ENCODE results near the gene HABP2. TPM values are rescaled to one million over a fixed set of nuclear protein-coding genes. Genes with fewer than 3 reads are reported as not detected.

The HABP2 gene
- total RNA-seq, 1 experiment from 2014 or later = not detected

DNA sequence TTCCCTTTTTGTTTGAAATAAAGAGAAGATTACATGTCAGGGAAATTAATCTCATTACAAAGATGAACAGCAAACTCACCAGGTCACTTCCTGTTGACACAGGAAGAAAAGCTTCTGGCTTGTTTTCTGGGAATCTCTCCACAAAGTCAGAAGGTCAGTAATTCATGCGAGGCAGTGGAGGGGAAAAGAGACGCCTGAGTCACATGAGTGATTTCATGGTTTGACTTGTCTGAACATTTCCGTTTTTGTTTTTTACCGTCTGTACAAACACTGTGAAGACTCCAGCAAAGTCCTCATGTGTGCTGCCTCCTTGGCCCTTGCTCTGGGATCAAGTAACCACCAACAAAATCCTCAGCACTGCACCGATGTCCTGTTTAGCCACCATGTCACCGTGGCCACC, 2.5 kb upstream of the HABP2 start:
- DNase-seq (peak; percentile 45), ATAC-seq (no peak)
- Histone ChIP-seq H3K4me1 (ENCODE audit: insufficient read depth, low read length) (no peaks in the 10 kb centered on the region; the same call in 1 of the 2 replicates), H3K4me2 (ENCODE audit: low read length) (no peak overlapping the region), H3K79me2 (ENCODE audit: low read length) (no peaks in the 10 kb centered on the region), H3K4me3 (ENCODE audit: low read length) (no peak overlapping the region), H2AFZ (ENCODE audit: low read length) (no peak overlapping the region), H3K27me3 (ENCODE audit: low read length) (no peaks in the 10 kb centered on the region), H3K27ac (ENCODE audit: low read length) (no peak overlapping the region), H3F3A (ENCODE audit: low read length, unreplicated experiment) (no peaks in the 10 kb centered on the region), H3K36me3 (ENCODE audit: low read depth, low read length) (no peaks in the 10 kb centered on the region), H3K9ac (ENCODE audit: low read length) (no peak overlapping the region), H3K9me2 (replicated peaks; ENCODE audit: low read length) (no peaks in the 10 kb centered on the region), H3K9me3 (ENCODE audit: low read length) (no peaks in the 10 kb centered on the region), H4K20me1 (ENCODE audit: low read length) (no peaks in the 10 kb centered on the region)
- POLR2A ChIA-PET (ENCODE audit: unreplicated experiment) = no interaction called here
- TF ChIP-seq, protein P1, sequence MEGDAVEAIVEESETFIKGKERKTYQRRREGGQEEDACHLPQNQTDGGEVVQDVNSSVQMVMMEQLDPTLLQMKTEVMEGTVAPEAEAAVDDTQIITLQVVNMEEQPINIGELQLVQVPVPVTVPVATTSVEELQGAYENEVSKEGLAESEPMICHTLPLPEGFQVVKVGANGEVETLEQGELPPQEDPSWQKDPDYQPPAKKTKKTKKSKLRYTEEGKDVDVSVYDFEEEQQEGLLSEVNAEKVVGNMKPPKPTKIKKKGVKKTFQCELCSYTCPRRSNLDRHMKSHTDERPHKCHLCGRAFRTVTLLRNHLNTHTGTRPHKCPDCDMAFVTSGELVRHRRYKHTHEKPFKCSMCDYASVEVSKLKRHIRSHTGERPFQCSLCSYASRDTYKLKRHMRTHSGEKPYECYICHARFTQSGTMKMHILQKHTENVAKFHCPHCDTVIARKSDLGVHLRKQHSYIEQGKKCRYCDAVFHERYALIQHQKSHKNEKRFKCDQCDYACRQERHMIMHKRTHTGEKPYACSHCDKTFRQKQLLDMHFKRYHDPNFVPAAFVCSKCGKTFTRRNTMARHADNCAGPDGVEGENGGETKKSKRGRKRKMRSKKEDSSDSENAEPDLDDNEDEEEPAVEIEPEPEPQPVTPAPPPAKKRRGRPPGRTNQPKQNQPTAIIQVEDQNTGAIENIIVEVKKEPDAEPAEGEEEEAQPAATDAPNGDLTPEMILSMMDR (conservative IDR thresholded peaks at IDR 0.05; ENCODE audit: low read depth, low read length) = no peak
- TF ChIP-seq EZH2 (IDR thresholded peaks at IDR 0.05; ENCODE audit: low read length, unreplicated experiment) (no peak), EZH2phosphoT487 (IDR thresholded peaks at IDR 0.05; ENCODE audit: borderline replicate concordance, low read length) (no peak)
- CTCF ChIA-PET = no interaction called here
- intact Hi-C loops (cut with micrococcal nuclease) = no loop called here
- BruUV-seq (replicated peaks) = no TSS peak

DNA sequence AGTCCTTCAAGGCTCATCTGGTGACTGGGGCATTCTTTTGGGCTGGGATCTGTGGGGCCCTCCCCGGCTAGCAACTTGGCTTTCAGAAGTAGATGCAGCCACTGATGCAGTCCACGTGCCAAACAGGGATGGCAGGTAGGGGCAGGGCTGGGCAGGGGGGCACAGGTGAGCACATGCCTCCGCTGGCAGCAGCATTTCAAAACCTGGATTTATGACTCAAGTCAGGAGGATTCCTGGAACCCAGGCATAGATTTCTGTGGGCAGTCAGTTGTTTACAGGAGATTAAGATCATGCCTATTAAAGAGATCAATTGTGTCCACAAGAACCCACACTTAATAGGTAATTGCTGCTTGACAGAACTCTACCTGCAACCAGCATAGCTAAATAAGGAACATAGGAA, 839 bp upstream of the HABP2 start:
- no peaks in the 10 kb centered on the region for H4K20me1 ChIP-seq (ENCODE audit: low read length)
- H3K9me3 ChIP-seq (ENCODE audit: low read length) = no peaks in the 10 kb centered on the region
- DNase-seq = peak; percentile 64
- H3K36me3 ChIP-seq (ENCODE audit: low read depth, low read length) = no peaks in the 10 kb centered on the region
- H3K9me2 ChIP-seq (replicated peaks; ENCODE audit: low read length) = no peaks in the 10 kb centered on the region
- H3K4me1 ChIP-seq (ENCODE audit: insufficient read depth, low read length) = no peaks in the 10 kb centered on the region; the same call in 1 of the 2 replicates
- BruUV-seq (replicated peaks) = no TSS peak
- H3K4me2 ChIP-seq (ENCODE audit: low read length) = no peak overlapping the region
- H3F3A ChIP-seq (ENCODE audit: low read length, unreplicated experiment) = no peaks in the 10 kb centered on the region
- H3K9ac ChIP-seq (ENCODE audit: low read length) = no peak overlapping the region
- H3K79me2 ChIP-seq (ENCODE audit: low read length) = no peaks in the 10 kb centered on the region
- TF ChIP-seq EZH2phosphoT487 (IDR thresholded peaks at IDR 0.05; ENCODE audit: borderline replicate concordance, low read length) (no peak), EZH2 (IDR thresholded peaks at IDR 0.05; ENCODE audit: low read length, unreplicated experiment) (no peak)
- TF ChIP-seq, protein P1 (conservative IDR thresholded peaks at IDR 0.05; ENCODE audit: low read depth, low read length) = no peak
- no peak; the same call in none of the 2 replicates for ATAC-seq
- POLR2A ChIA-PET (ENCODE audit: unreplicated experiment) = no interaction called here
- CTCF ChIA-PET = no interaction called here
- H3K27me3 ChIP-seq (ENCODE audit: low read length) = no peaks in the 10 kb centered on the region
- no peak overlapping the region for H3K27ac ChIP-seq (ENCODE audit: low read length)
- H2AFZ ChIP-seq (ENCODE audit: low read length) = no peak overlapping the region
- intact Hi-C loops (cut with micrococcal nuclease) = no loop called here
- no peak overlapping the region for H3K4me3 ChIP-seq (ENCODE audit: low read length)

DNA sequence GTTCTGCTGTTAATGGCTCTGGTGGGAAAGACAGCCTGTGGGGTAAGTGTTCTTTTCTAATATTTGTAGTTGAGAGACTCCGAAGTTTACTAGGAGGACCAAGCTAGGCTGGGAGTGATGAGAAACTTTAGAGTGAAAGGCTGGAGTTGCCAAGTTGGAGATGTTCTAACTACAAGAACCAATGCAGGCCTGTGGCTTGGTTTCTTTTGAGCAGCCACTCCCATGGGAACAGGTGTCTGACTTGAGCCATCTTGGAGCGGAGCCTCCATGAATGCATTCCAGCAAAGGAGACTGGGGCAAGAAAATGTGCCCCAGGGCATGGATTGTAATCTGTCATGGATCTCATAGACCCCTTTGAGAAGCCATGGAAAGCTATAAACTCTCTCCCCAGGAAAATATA, 296 bp downstream of the HABP2 start:
- CTCF ChIA-PET = no interaction called here
- H3K9me2 ChIP-seq (replicated peaks; ENCODE audit: low read length) = no peaks in the 10 kb centered on the region

More for the DNA sequence above, 296 bp downstream of the HABP2 start:
- Histone ChIP-seq H3K79me2 (ENCODE audit: low read length) (no peaks in the 10 kb centered on the region), H3K4me2 (ENCODE audit: low read length) (no peak overlapping the region), H4K20me1 (ENCODE audit: low read length) (no peaks in the 10 kb centered on the region), H3K9ac (ENCODE audit: low read length) (no peak overlapping the region), H3K27me3 (ENCODE audit: low read length) (no peaks in the 10 kb centered on the region), H2AFZ (ENCODE audit: low read length) (no peak overlapping the region), H3K4me1 (ENCODE audit: insufficient read depth, low read length) (no peaks in the 10 kb centered on the region; the same call in 1 of the 2 replicates), H3K27ac (ENCODE audit: low read length) (no peak overlapping the region), H3K36me3 (ENCODE audit: low read depth, low read length) (no peaks in the 10 kb centered on the region), H3K9me3 (ENCODE audit: low read length) (no peaks in the 10 kb centered on the region), H3F3A (ENCODE audit: low read length, unreplicated experiment) (no peaks in the 10 kb centered on the region), H3K4me3 (ENCODE audit: low read length) (no peak overlapping the region)
- DNase-seq = no peak
- intact Hi-C loops (cut with micrococcal nuclease) = no loop called here
- POLR2A ChIA-PET (ENCODE audit: unreplicated experiment) = no interaction called here
- TF ChIP-seq EZH2phosphoT487 (IDR thresholded peaks at IDR 0.05; ENCODE audit: borderline replicate concordance, low read length) (no peak), EZH2 (IDR thresholded peaks at IDR 0.05; ENCODE audit: low read length, unreplicated experiment) (no peak)
- TF ChIP-seq, protein P1 (conservative IDR thresholded peaks at IDR 0.05; ENCODE audit: low read depth, low read length) = no peak
- no peak for ATAC-seq
- no TSS peak for BruUV-seq (replicated peaks)

All from PC-3 (cell line).